HG02938 (cell line): ENCODE data around the gene SRPK1.

Source experiments
- ATAC-seq: cut with Tn5 transposase; IDR thresholded peaks from one replicate; pipeline ENCODE4 v1.9.1; 2021; ENCODE audit warnings: mild to moderate bottlenecking, moderate library complexity; ENCODE audit not compliant: unreplicated experiment

SRPK1 gene

GRCh38 chr6:35829306-35829705 is 91.6 kb downstream of the SRPK1 start:
- ATAC-seq: no peak

- ATAC-seq: no peak
These were observed 96.2 kb downstream of the SRPK1 start for GRCh38 chr6:35824552-35825192.

DNA sequence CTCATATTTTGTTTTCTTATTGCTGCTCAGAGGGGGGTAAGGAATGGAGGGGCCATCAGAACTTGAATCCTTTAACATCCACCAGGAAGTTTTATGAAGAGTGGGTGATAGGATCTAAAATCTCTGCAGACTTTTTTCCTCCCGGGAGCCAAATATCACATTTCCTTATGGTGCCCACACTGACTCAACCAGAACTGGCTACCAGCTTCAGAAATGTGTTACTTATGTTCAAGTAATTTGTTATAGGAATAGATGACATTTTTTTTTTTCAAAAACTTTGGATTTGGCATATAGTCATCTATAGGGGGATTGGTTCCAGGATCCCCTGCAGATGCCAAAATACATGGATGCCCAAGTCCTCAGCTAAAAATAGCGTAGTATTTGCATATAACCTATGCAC is 97.3 kb downstream of the SRPK1 start:
- no peak for ATAC-seq

DNA sequence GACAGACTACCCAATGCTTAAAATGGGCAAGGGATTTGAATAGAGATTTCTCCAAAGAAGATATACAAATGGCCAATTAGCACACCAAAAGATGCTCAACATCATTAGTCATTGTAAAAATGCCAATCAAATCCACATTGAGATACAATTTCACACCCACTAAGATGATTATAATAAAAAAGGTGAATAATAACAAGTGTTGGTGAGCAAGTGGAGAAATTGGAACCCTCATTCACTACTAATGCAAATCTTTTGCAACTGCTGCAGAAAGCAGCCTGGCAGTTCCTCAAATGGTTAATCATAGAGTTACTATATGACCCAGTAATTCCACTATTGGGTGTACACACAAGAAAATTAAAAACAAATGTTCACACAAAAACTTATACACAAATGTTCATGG is 103.4 kb downstream of the SRPK1 start:
- no peak for ATAC-seq

- ATAC-seq: no peak
These were observed 109.3 kb downstream of the SRPK1 start for GRCh38 chr6:35811699-35811995.

DNA sequence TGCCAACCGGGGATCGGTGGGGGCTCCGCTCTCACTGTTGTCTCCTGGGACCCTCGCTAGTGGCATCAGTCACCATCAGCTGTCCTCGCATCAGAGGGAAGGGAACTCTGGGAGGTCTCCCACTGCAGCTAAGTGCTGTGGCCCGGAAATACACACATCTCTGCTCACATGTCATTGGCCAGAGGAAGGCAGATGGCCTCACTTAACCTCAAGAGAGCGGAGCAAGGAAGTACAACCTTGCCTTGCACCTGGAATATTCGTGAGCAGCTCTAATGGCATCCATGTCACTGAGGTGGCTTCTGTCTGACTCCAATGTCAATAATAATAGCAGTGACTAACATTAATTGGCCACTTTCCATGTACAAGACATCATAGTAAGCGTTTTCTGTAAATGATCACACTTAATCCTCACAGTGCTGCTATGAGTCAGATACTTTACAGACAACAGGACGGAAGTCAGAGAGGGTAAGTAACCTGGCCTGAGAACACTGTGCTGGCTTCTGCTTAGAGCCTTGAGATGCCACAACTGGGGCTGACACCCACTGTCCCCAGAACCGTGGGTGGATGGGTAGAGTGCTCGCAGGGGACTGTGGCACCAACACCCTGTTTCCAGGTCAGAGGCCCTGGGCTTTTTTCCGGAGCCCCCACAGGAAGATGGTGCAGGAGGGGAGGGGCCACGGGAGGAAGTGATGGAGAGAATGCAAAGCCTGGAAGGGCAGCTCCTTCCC is 109.8 kb downstream of the SRPK1 start:
- no peak for ATAC-seq

GRCh38 chr6:35809809-35810208 is 111.1 kb downstream of the SRPK1 start:
- no peak for ATAC-seq

DNA sequence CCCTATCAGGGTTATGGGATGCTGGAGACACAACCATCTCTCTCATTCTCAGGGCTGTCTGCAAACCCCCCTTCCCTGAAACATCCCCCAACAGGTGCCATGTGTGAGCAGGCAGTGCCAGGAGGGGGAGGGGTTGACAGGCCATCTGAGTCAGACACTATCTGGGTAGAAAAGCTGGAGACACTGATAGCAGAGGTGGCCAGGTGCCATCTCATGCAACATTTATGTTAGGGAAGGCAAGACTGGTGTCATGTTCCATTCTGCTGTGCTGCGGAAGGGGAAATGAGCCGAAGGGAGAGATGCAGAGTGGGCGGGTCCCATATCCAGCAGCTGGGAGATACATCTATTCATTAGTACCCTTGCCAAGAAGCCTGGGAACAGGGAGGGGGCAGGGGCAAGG is 112.2 kb downstream of the SRPK1 start:
- no peak for ATAC-seq

- no peak for ATAC-seq
These were observed 115.7 kb downstream of the SRPK1 start, which contains the start of gene LHFPL5 for GRCh38 chr6:35804996-35805736. TSS of gene LHFPL5 (plus strand) at chr6:35805352. CDS start at chr6:35805671, 319 bp downstream.

GRCh38 chr6:35801148-35801547 is 119.8 kb downstream of the SRPK1 start:
- ATAC-seq: no peak

GRCh38 chr6:35798706-35799105 is 122.2 kb downstream of the SRPK1 start:
- no peak for ATAC-seq

DNA sequence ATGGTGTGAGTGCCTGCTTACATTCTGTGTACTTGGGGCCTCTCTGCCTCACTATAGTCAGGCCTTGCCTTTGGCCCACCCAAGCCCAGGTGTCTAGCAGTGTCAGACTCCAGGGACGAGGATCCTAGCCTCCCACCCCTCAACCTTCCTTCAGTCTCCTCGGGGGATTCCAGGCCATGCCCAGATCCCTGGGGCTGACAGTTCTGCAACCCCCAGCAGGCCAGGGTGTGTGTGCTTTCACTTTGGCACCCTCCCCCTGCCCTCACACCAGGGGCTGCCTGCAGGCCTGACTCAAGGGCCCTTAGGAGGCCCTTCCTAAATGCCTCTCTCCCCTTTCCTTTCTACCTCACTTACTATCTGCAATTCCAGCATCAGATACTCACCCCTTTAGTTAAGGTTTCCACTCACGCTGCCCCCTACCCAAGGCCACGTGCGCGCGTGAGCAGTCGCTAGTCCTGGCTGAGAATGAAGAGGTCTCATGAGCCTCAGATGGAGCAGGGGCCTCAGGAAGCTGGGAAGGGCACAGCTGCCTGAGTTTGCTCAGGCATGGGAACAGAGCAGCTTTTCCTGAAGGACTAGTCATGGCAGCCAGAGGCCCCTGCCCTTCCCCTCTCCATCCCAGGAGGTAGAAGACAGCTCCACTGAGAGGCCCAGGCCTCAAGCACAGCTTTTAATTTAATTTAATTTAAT is 122.9 kb downstream of the SRPK1 start:
- no peak for ATAC-seq

- no peak for ATAC-seq
These were observed 124.7 kb downstream of the SRPK1 start for GRCh38 chr6:35796236-35796635.

GRCh38 chr6:35795453-35796071 is 125.3 kb downstream of the SRPK1 start:
- no peak for ATAC-seq

DNA sequence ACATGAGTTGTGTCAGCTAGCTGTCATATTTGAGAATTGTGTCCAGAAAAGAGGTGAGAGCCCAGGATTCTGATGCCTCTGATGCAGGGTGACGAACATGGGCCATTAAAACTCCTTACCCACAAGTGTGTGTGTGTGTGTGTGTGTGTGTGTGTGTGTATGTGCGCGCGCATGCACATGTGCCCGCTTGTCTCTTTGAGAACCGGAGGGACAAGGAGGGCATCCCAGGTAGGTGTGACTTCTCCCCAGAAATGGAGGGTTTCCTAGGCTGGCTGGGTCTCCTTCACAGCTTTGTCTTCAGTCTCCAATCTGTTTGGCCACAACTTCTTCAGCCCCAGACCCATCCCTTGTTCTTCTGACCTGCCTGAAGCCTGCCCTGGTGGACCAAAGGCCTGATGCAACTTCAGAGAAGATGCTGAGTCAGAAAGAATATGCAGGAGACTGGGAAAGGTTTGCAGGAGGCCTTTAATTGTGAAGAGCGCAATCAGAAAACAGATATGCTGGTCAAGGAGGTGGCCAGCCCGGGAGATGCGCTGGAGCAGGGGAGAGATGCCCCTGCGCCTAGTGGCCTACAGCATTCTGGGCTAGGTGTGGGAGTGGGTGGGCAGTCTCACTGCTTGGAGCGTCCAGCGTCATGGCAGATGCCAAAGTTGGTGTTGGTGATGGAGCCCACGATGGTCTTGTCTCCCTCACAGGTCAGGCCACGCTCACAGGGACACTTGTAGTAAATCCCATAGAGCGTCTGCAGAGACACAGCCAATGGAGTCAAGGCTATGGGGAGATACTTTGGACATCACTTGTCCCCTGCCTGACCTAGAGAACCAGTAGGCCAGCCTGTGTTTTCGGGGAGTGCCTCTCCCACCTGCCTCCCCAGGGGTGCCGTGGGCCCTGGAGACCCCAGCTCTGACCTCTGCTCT is 126.1 kb downstream of the SRPK1 start:
- ATAC-seq: no peak

- no peak for ATAC-seq
These were observed 130.2 kb downstream of the SRPK1 start for GRCh38 chr6:35790683-35791082.

DNA sequence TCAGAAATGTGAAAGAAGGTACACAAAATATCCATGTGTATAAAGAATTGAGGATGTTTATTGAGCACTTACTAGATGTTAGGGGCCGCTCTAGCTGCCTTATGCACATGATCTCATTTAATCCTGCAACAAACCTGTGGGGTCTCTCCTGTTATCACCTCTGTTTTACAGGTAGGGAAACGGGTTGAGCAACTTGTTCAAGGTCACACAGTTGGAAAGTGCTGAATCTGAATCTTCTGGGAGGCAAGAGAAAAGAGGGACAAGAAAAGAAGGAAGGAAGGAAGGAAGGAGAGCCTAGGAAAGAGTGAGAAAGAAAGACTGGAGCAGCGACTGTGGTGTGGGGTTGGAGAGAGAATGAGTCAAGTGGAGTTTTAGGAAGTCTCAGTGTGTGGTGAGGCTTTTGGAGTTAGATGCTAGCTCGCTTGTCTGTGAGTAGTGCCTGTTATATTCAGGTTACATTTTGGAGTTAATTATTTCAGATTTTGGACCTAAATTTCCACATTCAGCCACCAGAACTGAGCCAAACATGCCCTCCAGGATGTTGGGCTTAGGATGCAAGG is 132.4 kb downstream of the SRPK1 start:
- no peak for ATAC-seq

GRCh38 chr6:35787266-35788218 is 133.4 kb downstream of the SRPK1 start:
- no peak for ATAC-seq

- ATAC-seq: no peak
These were observed 134.1 kb downstream of the SRPK1 start for GRCh38 chr6:35786810-35787209.
